Immature natural killer cell (primary cell): ENCODE measurements around the gene CDC34. TPM values are rescaled to one million over a fixed set of nuclear protein-coding genes. Genes with fewer than 3 reads are reported as not detected.
A peak's percentile ranks its signal among the peaks of the same experiment; 100 is the strongest.

Experiments used
- DNase-seq, 3 donors: peaks; one replicate each; pipeline ENCODE4 v3.0.0; 2022; ENCODE audit warnings: mixed read lengths in 1 of 3
- H3K27ac Mint-ChIP-seq, 6 donors: one replicate each; pipeline ENCODE4 v1.8.0; 2020; ENCODE audit warnings: mixed read lengths in 6 of 6, mild to moderate bottlenecking in 5 of 6, inconsistent platforms in 4 of 6, moderate library complexity in 3 of 6
- H3K27me3 Mint-ChIP-seq, 3 donors: one replicate each; pipeline ENCODE4 v1.8.0; 2020 to 2021; ENCODE audit warnings: low read depth in 3 of 3, mild to moderate bottlenecking in 3 of 3, mixed read lengths in 3 of 3, moderate library complexity in 3 of 3, inconsistent platforms in 1 of 3
- H3K36me3 Mint-ChIP-seq, 3 donors: one replicate each; pipeline ENCODE4 v1.8.0; 2020; ENCODE audit warnings: mixed read lengths in 3 of 3, inconsistent platforms in 2 of 3, mild to moderate bottlenecking in 2 of 3
- H3K4me1 Mint-ChIP-seq, 2 donors: one replicate each; pipeline ENCODE4 v1.8.0; 2020; ENCODE audit warnings: inconsistent platforms in 2 of 2, mild to moderate bottlenecking in 2 of 2, mixed read lengths in 2 of 2, moderate library complexity in 1 of 2
- H3K4me3 Mint-ChIP-seq, 5 donors: one replicate each; pipeline ENCODE4 v1.8.0; 2020; ENCODE audit warnings: mild to moderate bottlenecking in 5 of 5, mixed read lengths in 5 of 5, inconsistent platforms in 3 of 5, moderate library complexity in 3 of 5
- H3K9me3 Mint-ChIP-seq, 6 donors: one replicate each; pipeline ENCODE4 v1.8.0; 2020; ENCODE audit warnings: mild to moderate bottlenecking in 6 of 6, mixed read lengths in 6 of 6, inconsistent platforms in 4 of 6, moderate library complexity in 3 of 6
- polyA plus RNA-seq, 3 donors: library from polyadenylated mRNA; unstranded; fragments of 300-500 nt; fragmentation: Illumina TruSeq; gene quantifications; one replicate each; pipeline ENCODE4 v1.2.3, GENCODE V29; 2021

Gene CDC34
- polyA plus RNA-seq, 3 donors from 2014 or later, result 40.6 to 57.7 (median 48.5) TPM

DNA sequence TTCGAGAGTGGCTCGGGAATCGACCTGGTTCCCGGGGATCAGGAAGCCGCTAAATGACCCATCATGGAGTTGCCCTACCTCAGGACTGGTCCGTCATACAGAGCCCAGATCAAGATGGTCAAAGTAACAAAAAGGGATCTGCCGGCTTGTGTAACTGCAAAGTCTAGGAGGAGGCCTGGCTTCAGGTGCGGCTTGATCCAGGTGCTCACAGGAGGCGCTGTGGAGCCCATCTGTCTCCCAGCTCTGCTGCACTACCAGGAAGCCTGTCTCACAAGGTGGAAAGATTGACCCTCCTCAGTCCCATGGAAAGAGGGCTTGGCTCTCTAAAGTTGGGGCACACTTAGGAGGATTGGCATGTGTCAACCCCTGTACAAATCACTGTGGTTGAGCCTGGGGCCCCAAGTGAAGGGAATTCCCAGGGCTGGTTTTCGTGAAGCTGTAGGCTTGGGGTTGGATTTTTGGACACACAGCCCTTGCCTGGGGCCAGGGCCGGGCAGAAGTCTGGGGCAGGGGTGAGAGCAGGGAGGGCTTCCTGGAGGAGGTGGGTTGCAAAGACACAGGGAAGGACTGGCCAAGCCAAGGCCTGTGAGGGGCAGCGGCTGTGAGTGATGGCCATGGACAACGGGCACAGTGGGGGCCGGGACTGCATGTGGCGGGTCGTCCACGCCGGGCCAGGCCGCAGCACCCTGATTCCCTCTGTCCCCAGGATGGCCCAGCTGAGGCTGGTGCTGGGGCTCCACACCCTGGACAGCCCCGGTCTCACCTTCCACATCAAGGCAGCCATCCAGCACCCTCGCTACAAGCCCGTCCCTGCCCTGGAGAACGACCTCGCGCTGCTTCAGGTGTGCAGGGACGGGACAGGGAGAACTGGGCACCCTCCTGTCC, 16.5 kb downstream of the CDC34 start:
- DNase-seq, result no peak
- Mint-ChIP-seq H3K27me3 (peaks cover 13 to 20% (median 20%) of the 10 kb centered on the region in 3 donors), H3K4me1 (peaks cover 25 to 35% of the 10 kb centered on the region in 2 donors), H3K27ac (peak overlapping the region in 4 of 6 donors; percentile 13 to 81 (median 37)), H3K4me3 (peak overlapping the region in 2 of 5 donors; percentile 25 to 50), H3K9me3 (no peaks in the 10 kb centered on the region), H3K36me3 (peaks cover 4 to 8% (median 6%) of the 10 kb centered on the region in 3 donors)

DNA sequence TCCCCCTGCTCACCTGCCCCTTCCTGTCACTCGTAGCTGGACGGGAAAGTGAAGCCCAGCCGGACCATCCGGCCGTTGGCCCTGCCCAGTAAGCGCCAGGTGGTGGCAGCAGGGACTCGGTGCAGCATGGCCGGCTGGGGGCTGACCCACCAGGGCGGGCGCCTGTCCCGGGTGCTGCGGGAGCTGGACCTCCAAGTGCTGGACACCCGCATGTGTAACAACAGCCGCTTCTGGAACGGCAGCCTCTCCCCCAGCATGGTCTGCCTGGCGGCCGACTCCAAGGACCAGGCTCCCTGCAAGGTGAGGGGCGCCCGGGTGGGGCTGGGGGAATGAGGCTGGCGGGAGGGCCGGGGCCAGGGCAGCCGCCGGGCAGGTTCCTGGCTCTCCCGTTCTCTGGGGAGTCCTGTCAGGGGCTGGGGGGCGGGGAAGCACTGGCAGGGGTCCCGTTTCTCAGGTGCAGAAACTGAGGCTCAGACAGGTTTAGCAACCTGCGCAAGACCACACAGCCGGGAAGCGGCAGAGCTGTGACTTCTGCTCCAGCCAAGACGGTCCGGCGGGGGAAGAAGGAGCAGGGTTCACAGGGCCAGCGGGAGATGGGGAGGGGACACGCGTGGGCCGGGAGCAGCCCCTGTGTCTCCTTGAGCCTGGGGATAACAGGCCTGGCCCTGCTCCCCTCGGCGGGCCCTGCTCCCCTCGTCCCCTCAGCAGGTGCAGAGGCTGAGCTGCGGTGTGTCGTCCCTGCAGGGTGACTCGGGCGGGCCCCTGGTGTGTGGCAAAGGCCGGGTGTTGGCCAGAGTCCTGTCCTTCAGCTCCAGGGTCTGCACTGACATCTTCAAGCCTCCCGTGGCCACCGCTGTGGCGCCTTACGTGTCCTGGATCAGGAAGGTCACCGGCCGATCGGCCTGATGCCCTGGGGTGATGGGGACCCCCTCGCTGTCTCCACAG, 17.6 kb downstream of the CDC34 start:
- Mint-ChIP-seq H3K4me3 (no peak overlapping the region), H3K9me3 (no peaks in the 10 kb centered on the region), H3K4me1 (peaks cover 16 to 26% of the 10 kb centered on the region in 2 donors), H3K27me3 (peaks cover 4 to 12% (median 10%) of the 10 kb centered on the region in 3 donors), H3K36me3 (peaks cover 4 to 8% (median 6%) of the 10 kb centered on the region in 3 donors), H3K27ac (no peak overlapping the region)
- DNase-seq, result no peak

GRCh38 chr19:554817-555216, 23.3 kb downstream of the CDC34 start:
- H3K4me3 Mint-ChIP-seq, result no peak overlapping the region
- H3K9me3 Mint-ChIP-seq, result no peaks in the 10 kb centered on the region
- no peaks in the 10 kb centered on the region for H3K36me3 Mint-ChIP-seq
- peaks cover 0 to 2% of the 10 kb centered on the region in 2 donors for H3K4me1 Mint-ChIP-seq
- peaks cover 0 to 4% (median 2%) of the 10 kb centered on the region in 3 donors for H3K27me3 Mint-ChIP-seq
- no peak for DNase-seq
- H3K27ac Mint-ChIP-seq, result no peak overlapping the region

DNA sequence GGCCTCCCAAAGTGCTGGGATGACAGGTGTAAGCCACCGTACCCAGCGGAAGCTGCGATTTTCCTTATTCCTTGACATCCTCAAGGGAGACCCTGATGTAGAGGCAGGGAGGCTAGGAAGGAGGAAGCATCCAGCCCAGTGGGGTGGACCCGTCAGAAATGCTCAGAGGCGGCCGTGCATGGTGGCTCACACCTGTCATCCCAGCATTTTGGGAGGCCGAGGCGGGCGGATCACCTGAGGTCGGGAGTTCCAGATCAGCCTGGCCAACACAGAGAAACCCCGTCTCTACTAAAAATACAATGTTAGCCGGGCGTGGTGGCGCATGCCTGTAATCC, 23.9 kb downstream of the CDC34 start:
- peaks cover 0 to 2% of the 10 kb centered on the region in 2 donors for H3K4me1 Mint-ChIP-seq
- H3K9me3 Mint-ChIP-seq, result no peaks in the 10 kb centered on the region
- no peaks in the 10 kb centered on the region for H3K36me3 Mint-ChIP-seq
- peaks cover 0 to 4% (median 2%) of the 10 kb centered on the region in 3 donors for H3K27me3 Mint-ChIP-seq
- DNase-seq, result no peak
- no peak overlapping the region for H3K4me3 Mint-ChIP-seq
- H3K27ac Mint-ChIP-seq, result no peak overlapping the region

DNA sequence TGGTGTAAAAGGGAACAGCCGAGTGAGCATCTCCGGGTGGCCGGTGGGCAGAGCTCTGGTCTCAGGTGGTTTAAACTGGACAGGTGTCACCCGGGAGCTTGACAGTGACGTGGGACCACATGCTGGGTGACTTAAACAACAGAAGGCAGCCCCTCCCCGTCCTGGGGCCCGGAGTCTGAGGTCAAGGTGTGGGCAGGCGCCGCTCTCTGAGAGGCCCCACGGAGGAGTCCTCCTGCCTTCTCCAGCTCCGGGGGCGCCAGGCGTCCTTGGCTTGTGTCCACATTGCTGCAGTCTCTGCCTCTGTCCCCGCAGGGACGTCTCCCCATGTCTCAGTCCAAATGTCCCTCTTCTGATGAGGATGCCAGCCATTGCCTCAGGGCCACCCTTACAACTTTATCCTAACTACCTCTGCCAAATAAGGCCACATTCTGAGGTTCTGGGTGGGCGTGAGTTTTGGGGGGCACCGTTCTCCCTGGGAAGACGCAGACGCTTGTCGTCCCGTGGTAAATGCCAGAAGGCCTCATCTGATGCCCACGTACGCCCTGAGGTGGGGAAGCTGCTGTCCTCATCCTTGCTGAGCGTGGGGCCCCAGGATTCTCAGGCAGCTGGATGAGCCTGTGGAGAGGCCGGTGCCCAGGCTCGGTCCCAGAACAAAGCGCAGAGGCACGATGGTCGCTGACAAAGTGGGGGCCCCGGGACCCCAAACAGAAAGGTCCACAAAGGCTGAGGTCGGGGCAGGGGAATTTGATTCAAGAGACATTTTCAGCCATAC, 25.2 kb downstream of the CDC34 start:
- H3K4me1 Mint-ChIP-seq, result peaks cover 0 to 2% of the 10 kb centered on the region in 2 donors
- H3K4me3 Mint-ChIP-seq, result no peak overlapping the region
- no peak overlapping the region for H3K27ac Mint-ChIP-seq
- peaks cover 0 to 2% (median 0%) of the 10 kb centered on the region in 3 donors for H3K27me3 Mint-ChIP-seq
- H3K9me3 Mint-ChIP-seq, result no peaks in the 10 kb centered on the region
- no peak for DNase-seq
- H3K36me3 Mint-ChIP-seq, result no peaks in the 10 kb centered on the region

GRCh38 chr19:558770-559439, 27.3 kb downstream of the CDC34 start:
- DNase-seq, result no peak
- peaks cover 0 to 4% (median 0%) of the 10 kb centered on the region in 3 donors for H3K36me3 Mint-ChIP-seq
- H3K27me3 Mint-ChIP-seq, result peaks cover 0 to 5% (median 0%) of the 10 kb centered on the region in 3 donors
- H3K9me3 Mint-ChIP-seq, result no peaks in the 10 kb centered on the region
- H3K4me1 Mint-ChIP-seq, result peaks cover 0 to 2% of the 10 kb centered on the region in 2 donors
- no peak overlapping the region for H3K4me3 Mint-ChIP-seq
- no peak overlapping the region for H3K27ac Mint-ChIP-seq

GRCh38 chr19:560121-560520, 28.6 kb downstream of the CDC34 start:
- no peaks in the 10 kb centered on the region for H3K9me3 Mint-ChIP-seq
- H3K27me3 Mint-ChIP-seq, result peaks cover 0 to 5% (median 0%) of the 10 kb centered on the region in 3 donors
- H3K36me3 Mint-ChIP-seq, result peaks cover 0 to 4% (median 0%) of the 10 kb centered on the region in 3 donors
- H3K4me1 Mint-ChIP-seq, result peaks cover 0 to 2% of the 10 kb centered on the region in 2 donors
- no peak overlapping the region for H3K4me3 Mint-ChIP-seq
- DNase-seq, result no peak
- no peak overlapping the region for H3K27ac Mint-ChIP-seq

DNA sequence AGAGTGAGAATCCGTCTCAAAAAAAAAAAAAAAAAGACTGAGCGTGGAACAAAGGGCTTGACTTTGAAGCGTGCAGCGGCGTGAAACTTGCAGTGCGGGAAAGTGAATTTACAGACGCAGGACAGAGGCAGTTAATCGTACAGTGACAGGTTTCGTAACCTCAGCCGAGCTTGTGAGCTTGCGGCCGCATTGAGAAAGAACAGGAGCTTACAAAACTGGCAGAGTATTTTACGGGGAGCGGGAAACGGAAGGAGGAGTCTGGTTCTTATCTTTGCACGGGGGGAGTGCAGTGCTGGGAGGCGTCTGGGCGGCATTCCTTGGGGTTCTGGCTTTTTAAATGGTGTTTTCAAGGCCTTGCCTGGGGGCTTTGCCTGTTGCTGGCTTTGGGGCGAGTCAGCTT, 34.8 kb downstream of the CDC34 start:
- peaks cover 0 to 4% (median 0%) of the 10 kb centered on the region in 3 donors for H3K36me3 Mint-ChIP-seq
- no peaks in the 10 kb centered on the region for H3K9me3 Mint-ChIP-seq
- peaks cover 21 to 24% (median 22%) of the 10 kb centered on the region in 3 donors for H3K27me3 Mint-ChIP-seq
- peak overlapping the region in 1 of 5 donors; percentile 29 for H3K4me3 Mint-ChIP-seq
- H3K27ac Mint-ChIP-seq, result peak overlapping the region in 1 of 6 donors; percentile 35
- DNase-seq, result no peak
- H3K4me1 Mint-ChIP-seq, result peaks cover 9 to 13% of the 10 kb centered on the region in 2 donors

DNA sequence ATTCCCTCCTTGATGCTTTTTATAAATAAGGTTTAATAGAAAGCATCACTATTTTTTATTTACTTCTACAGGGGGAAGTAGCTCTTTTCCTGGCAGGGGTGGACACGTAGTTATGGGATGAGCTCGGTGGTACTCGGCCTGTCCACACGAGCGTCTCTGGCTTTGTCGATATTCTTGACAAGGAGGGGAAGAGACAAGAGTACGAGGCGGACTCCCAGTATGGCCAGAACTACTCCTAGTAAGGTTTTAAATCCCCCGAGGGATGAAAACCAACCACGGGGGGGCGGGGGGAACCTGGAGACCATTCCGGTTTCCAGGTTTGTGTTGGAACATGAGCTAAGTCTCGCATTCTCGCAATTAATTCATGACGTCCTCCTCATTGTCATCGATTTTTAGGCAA, 35.3 kb downstream of the CDC34 start:
- Mint-ChIP-seq H3K4me1 (peaks cover 13 to 18% of the 10 kb centered on the region in 2 donors), H3K36me3 (peaks cover 0 to 4% (median 0%) of the 10 kb centered on the region in 3 donors), H3K9me3 (no peaks in the 10 kb centered on the region), H3K27me3 (peaks cover 23 to 29% (median 26%) of the 10 kb centered on the region in 3 donors), H3K4me3 (no peak overlapping the region), H3K27ac (peak overlapping the region in 2 of 6 donors; percentile 24 to 35)
- DNase-seq, result no peak

DNA sequence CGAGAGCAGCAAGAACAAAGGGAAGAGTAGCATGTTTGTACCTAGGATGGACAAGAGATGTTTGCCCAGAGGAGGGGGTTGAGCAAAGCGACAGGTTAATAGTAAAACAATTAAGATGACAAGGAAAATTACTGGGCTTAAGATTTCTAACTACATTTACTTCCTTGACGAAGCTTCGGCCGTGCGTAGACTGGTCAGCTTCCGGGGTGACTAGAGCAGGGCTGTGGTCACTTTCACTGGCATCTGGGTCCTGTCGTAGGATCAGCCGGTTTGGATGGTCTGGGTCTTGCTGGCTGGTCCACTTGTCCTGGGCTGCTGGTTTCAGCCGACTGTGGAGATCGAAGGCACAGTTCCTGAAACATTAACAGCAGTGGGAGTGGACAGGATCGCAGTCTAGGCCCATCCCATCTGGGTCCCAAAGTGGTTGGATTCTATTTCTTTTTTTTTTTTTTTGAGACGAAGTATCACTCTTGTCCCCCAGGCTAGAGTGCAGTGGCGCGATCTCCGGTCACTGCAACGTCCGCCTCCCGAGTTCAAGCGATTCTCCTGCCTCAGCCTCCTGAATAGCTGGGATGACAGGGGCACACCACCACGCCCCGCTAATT, 35.8 kb downstream of the CDC34 start:
- no peak for DNase-seq
- Mint-ChIP-seq H3K9me3 (no peaks in the 10 kb centered on the region), H3K27me3 (peaks cover 26 to 32% (median 27%) of the 10 kb centered on the region in 3 donors), H3K27ac (no peak overlapping the region), H3K4me3 (peak overlapping the region in 1 of 5 donors; percentile 5), H3K4me1 (peaks cover 15 to 23% of the 10 kb centered on the region in 2 donors), H3K36me3 (peaks cover 0 to 2% (median 0%) of the 10 kb centered on the region in 3 donors)

DNA sequence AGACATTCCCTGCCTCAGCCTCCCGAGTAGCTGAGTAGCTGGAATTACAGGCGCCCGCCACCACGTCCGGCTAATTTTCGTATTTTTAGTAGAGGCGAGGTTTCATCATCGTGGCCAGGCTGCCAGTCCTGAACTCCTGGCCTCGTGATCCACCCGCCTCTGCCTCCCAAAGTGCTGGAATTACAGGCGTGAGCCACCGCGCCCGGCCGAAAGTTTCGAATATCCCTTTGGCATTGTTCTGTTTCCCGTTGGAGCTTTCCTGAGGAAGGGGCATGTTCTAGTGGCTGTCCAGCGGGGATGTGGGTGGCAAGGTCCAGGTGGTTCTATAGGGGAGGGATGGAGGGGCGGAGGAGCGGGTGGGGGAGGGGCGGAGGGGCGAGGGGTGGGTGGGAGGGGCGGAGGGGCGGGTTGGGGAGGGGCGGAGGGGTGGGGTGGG, 38.7 kb downstream of the CDC34 start:
- H3K9me3 Mint-ChIP-seq, result no peaks in the 10 kb centered on the region
- H3K27me3 Mint-ChIP-seq, result peaks cover 24 to 35% (median 26%) of the 10 kb centered on the region in 3 donors
- DNase-seq, result no peak
- H3K36me3 Mint-ChIP-seq, result no peaks in the 10 kb centered on the region
- peak overlapping the region in 4 of 6 donors; percentile 86 to 93 (median 90) for H3K27ac Mint-ChIP-seq
- peaks cover 36 to 40% of the 10 kb centered on the region in 2 donors for H3K4me1 Mint-ChIP-seq
- H3K4me3 Mint-ChIP-seq, result peak overlapping the region in 4 of 5 donors; percentile 64 to 84 (median 76)

DNA sequence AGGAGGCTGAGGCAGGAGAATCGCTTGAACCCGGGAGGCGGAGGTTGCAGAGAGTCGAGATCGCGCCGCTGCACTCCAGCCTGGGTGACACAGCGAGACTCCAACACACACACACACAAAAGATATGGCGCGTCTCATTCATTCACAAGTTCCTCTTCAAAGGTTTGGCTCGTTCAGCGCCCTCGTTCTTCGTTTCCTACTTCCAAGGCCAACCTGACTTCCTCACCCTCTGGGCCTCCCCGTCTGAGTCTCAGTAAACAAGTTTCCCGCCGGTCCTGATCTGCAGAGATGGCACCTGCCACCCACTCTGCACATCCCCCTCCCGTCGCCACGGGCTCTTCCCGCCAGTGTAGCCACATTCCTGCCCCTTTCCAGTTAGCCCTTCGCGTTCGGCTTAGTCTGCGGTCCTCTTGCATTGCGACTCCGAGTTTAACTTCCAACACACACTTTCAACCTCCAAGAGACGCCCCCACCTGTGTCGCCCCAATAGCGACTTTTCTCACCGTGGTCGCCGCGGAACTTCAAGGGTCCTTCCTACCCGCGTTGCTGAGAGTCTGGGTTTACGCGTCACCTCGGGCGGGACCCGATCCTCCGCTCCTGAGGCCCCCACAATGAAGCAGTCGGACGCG, 39.5 kb downstream of the CDC34 start:
- peaks cover 37 to 40% of the 10 kb centered on the region in 2 donors for H3K4me1 Mint-ChIP-seq
- peak; percentile 50 to 67 (median 54) for DNase-seq
- peak overlapping the region; percentile 89 to 97 (median 91) for H3K4me3 Mint-ChIP-seq

More for the DNA sequence above, 39.5 kb downstream of the CDC34 start:
- Mint-ChIP-seq H3K27ac (peak overlapping the region; percentile 96 to 99 (median 97)), H3K27me3 (peaks cover 24 to 33% (median 26%) of the 10 kb centered on the region in 3 donors), H3K9me3 (no peaks in the 10 kb centered on the region), H3K36me3 (no peaks in the 10 kb centered on the region)
